Memory B cell (primary cell): ENCODE data around the gene RABEP1.

Source experiments
- ATAC-seq: fragments of 150-1000 bp; cut with Tn5 transposase; 2 replicates; pipeline ENCODE4 v1.10.0; 2021; ENCODE audit warnings: low read depth, mild to moderate bottlenecking, moderate library complexity
- DNase-seq, 2 donors: peaks; one replicate each; pipeline ENCODE4 v3.0.0; 2022; ENCODE audit warnings: low spot score in 2 of 2
- H3K27ac Mint-ChIP-seq: one replicate; pipeline ENCODE4 v1.8.0; 2022; ENCODE audit warnings: mild to moderate bottlenecking, moderate library complexity, mixed read lengths
- H3K27me3 Mint-ChIP-seq: one replicate; pipeline ENCODE4 v1.8.0; 2022; ENCODE audit warnings: mixed read lengths
- H3K36me3 Mint-ChIP-seq: one replicate; pipeline ENCODE4 v1.8.0; 2022; ENCODE audit warnings: mild to moderate bottlenecking, mixed read lengths
- H3K4me1 Mint-ChIP-seq: one replicate; pipeline ENCODE4 v1.8.0; 2022; ENCODE audit warnings: mixed read lengths
- H3K4me3 Mint-ChIP-seq: one replicate; pipeline ENCODE4 v1.8.0; 2022; ENCODE audit warnings: mild to moderate bottlenecking, moderate library complexity, mixed read lengths
- H3K9me3 Mint-ChIP-seq: one replicate; pipeline ENCODE4 v1.8.0; 2022; ENCODE audit warnings: mixed read lengths

The RABEP1 gene

DNA sequence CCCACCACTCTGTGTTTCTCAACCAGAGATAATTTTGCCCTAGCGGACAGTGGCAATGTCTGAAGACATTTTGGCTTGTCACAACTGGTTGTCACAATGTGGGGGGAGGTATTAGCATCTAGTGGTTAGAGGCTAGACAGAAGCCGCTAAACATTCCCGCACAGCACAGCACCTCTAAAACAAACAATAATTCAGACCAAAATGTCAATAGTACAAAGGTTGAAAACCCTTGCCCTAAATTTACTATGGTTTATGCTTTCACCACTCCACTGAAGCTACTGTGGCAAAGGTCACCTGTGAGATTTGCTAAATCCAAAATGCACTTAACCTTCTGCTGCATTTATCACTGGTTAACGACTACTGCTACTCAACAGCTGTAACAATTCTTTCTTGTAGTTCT is 123.3 kb downstream of the RABEP1 start:
- Mint-ChIP-seq H3K4me3 (no peak overlapping the region), H3K9me3 (no peaks in the 10 kb centered on the region), H3K4me1 (peaks cover 6% of the 10 kb centered on the region), H3K36me3 (peaks cover 20% of the 10 kb centered on the region), H3K27me3 (no peaks in the 10 kb centered on the region), H3K27ac (no peak overlapping the region)
- DNase-seq (no peak), ATAC-seq (no peak)

GRCh38 chr17:5408186-5408585 is 126.1 kb downstream of the RABEP1 start:
- H3K9me3 Mint-ChIP-seq, result no peaks in the 10 kb centered on the region
- peaks cover 23% of the 10 kb centered on the region for H3K4me1 Mint-ChIP-seq
- H3K36me3 Mint-ChIP-seq, result peaks cover 36% of the 10 kb centered on the region
- no peaks in the 10 kb centered on the region for H3K27me3 Mint-ChIP-seq
- ATAC-seq, result no peak
- DNase-seq, result no peak
- no peak overlapping the region for H3K4me3 Mint-ChIP-seq
- no peak overlapping the region for H3K27ac Mint-ChIP-seq

GRCh38 chr17:5410594-5411272 is 128.6 kb downstream of the RABEP1 start:
- H3K27ac Mint-ChIP-seq, result peak overlapping the region; percentile 67
- H3K4me3 Mint-ChIP-seq, result no peak overlapping the region
- H3K27me3 Mint-ChIP-seq, result no peaks in the 10 kb centered on the region
- H3K9me3 Mint-ChIP-seq, result no peaks in the 10 kb centered on the region
- H3K4me1 Mint-ChIP-seq, result peaks cover 29% of the 10 kb centered on the region
- no peak for DNase-seq
- peaks cover 35% of the 10 kb centered on the region for H3K36me3 Mint-ChIP-seq
- no peak for ATAC-seq

DNA sequence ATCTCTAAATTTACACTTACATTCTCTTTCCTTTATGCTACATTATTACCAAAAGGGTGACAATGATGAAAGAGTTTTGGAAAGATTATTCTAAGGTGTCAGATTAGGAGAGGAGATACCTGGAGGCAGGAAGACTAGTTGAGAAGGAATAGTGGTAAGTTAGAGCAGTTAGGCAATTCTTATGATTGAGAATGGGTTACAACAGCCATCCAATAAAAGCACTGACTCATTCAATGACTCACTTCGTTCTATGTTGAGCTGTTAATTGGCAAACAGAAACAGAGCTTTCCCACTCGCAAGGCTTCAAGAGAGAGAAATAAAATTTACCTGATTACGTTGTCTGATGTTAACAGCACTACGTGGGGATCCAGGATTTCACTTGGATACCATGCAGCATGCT is 131.6 kb downstream of the RABEP1 start:
- DNase-seq (no peak), ATAC-seq (no peak)
- Mint-ChIP-seq H3K4me1 (peaks cover 32% of the 10 kb centered on the region), H3K27me3 (no peaks in the 10 kb centered on the region), H3K27ac (no peak overlapping the region), H3K36me3 (peaks cover 36% of the 10 kb centered on the region), H3K9me3 (no peaks in the 10 kb centered on the region), H3K4me3 (no peak overlapping the region)

DNA sequence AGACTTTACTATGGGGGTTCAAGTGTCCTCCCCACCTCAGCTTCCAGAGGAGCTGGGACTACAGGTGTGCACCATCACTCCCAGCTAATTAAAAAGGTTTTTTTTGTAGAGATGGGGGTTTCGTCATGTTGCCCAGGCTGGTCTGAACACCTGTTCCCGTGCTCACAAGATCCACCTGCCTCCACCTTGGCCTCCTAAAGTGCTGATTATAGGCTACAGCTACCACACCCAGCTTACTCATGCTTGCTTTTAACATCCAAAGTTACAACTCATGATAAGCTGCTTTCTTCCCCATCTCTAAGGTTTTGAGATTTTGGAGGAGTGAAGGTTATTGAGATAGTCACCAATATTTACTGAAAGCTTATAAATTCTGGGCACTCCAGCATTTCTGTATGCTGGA is 134.8 kb downstream of the RABEP1 start:
- Mint-ChIP-seq H3K27ac (peak overlapping the region; percentile 98), H3K4me1 (peaks cover 31% of the 10 kb centered on the region), H3K27me3 (no peaks in the 10 kb centered on the region), H3K36me3 (peaks cover 23% of the 10 kb centered on the region), H3K4me3 (peak overlapping the region; percentile 68), H3K9me3 (no peaks in the 10 kb centered on the region)
- no peak for DNase-seq
- no peak for ATAC-seq

DNA sequence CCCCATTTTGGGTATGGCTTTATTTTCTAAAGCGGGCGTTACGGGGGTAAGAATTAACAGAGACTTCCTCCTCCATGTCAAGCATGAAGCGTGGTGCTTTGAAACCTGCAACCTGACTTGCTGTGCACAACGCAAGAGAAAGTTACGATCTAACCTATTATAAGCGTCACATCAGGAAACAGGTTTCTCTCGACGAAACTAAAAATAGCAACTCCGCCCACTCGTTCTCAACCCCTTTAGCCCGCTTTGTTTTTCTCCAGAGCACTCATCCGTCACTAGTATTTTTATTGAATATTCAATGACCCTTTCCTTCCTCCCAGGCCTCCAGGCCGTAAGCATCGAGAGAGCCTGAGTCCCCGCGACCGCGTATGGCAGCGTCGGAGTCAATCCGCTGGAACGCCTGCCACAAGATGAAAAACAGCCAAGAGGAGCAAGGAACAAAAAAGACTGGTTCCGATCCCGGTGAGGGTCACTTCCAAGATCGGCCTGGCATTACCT is 136.8 kb downstream of the RABEP1 start:
- Mint-ChIP-seq H3K4me3 (peak overlapping the region; percentile 98), H3K36me3 (peaks cover 10% of the 10 kb centered on the region), H3K27ac (peak overlapping the region; percentile 98), H3K27me3 (no peaks in the 10 kb centered on the region), H3K4me1 (peaks cover 21% of the 10 kb centered on the region), H3K9me3 (no peaks in the 10 kb centered on the region)
- DNase-seq (peak in 1 of 2 donors; percentile 78), ATAC-seq (peak; percentile 62)

DNA sequence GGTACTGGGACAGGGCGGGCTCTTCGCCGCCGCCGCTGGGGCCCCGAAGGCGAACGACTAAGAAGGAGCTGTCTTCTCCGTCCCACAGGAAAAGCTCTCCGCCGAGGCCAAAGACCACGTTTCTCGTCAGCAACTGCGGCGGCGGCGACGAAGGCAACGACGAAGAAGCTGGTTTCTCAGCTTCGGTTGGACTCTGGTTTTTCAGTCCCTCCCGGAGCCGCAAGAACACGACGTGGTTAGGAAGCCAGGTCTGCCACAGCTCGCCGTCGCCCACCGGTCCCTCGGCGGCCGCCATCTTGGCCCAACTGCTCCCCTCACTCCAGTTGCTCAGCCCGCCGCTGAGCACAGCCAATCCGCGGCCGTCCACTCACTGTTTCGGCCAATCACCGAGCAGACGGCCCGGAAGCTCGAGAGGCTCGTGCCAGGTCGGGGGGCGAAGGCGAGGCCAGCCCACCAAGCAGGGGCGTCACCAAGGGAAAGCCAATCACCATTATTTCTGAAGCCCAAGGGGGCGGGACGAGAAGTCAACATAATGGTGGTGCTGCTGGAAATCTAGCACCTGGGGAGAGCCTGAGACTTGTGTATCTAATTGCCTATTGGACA is 137.4 kb downstream of the RABEP1 start, which contains the start of gene NUP88:
TSS of gene NUP88 (minus strand) at position 307 of the 603 bp plus-strand sequence. CDS start at position 295, 12 bp downstream.
- peak within 1 kb of the TSS; percentile 98 for H3K27ac Mint-ChIP-seq
- peaks cover 21% of the 10 kb centered on the region for H3K4me1 Mint-ChIP-seq
- no peaks in the 10 kb centered on the region for H3K9me3 Mint-ChIP-seq
- DNase-seq, result peak; percentile 88 to 94
- peak; percentile 79 for ATAC-seq
- peaks cover 10% of the 10 kb centered on the region for H3K36me3 Mint-ChIP-seq
- no peaks in the 10 kb centered on the region for H3K27me3 Mint-ChIP-seq
- peak within 1 kb of the TSS; percentile 98 for H3K4me3 Mint-ChIP-seq

- ATAC-seq (peak; percentile 61), DNase-seq (peak in 1 of 2 donors; percentile 78)
- no peaks in the 10 kb centered on the region for H3K27me3 Mint-ChIP-seq
- no peaks in the 10 kb centered on the region for H3K9me3 Mint-ChIP-seq
- H3K27ac Mint-ChIP-seq, result peak within 1 kb of the TSS; percentile 98
- H3K4me3 Mint-ChIP-seq, result peak within 1 kb of the TSS; percentile 98
- peaks cover 10% of the 10 kb centered on the region for H3K36me3 Mint-ChIP-seq
- peaks cover 21% of the 10 kb centered on the region for H3K4me1 Mint-ChIP-seq
These were observed 138.0 kb downstream of the RABEP1 start, which contains the start of gene RPAIN for GRCh38 chr17:5419959-5420653. TSS of gene RPAIN (plus strand) at chr17:5420182. CDS start at chr17:5420211, 29 bp downstream.

DNA sequence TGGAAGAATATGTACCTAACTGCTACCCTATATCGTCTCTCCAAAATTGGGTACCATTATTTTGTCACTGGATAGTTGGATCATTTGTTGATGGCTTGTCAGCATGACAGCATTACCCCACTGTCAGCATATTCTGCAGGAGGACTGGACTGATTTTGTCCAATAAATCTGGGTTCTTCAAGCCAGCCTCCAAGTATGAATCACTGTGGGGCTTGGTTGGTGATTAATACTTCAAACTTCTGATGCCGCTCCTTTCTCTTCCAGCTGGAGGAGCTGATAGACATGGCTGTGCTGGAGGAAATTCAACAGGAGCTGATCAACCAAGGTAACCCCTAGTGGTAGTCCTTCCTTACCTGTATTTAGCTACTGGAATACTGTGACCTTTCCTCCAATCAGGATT is 140.4 kb downstream of the RABEP1 start:
- Mint-ChIP-seq H3K4me3 (no peak overlapping the region), H3K27ac (peak overlapping the region; percentile 24), H3K4me1 (peaks cover 18% of the 10 kb centered on the region), H3K36me3 (peaks cover 14% of the 10 kb centered on the region), H3K9me3 (no peaks in the 10 kb centered on the region), H3K27me3 (no peaks in the 10 kb centered on the region)
- ATAC-seq, result no peak
- DNase-seq, result no peak

- no peaks in the 10 kb centered on the region for H3K9me3 Mint-ChIP-seq
- H3K4me1 Mint-ChIP-seq, result peaks cover 23% of the 10 kb centered on the region
- no peaks in the 10 kb centered on the region for H3K27me3 Mint-ChIP-seq
- H3K27ac Mint-ChIP-seq, result no peak overlapping the region
- DNase-seq (no peak), ATAC-seq (no peak)
- no peak overlapping the region for H3K4me3 Mint-ChIP-seq
- peaks cover 22% of the 10 kb centered on the region for H3K36me3 Mint-ChIP-seq
These were observed 142.8 kb downstream of the RABEP1 start for GRCh38 chr17:5424909-5425308.

- peaks cover 25% of the 10 kb centered on the region for H3K36me3 Mint-ChIP-seq
- H3K9me3 Mint-ChIP-seq, result no peaks in the 10 kb centered on the region
- H3K4me3 Mint-ChIP-seq, result no peak overlapping the region
- ATAC-seq (no peak), DNase-seq (no peak)
- peaks cover 20% of the 10 kb centered on the region for H3K4me1 Mint-ChIP-seq
- no peak overlapping the region for H3K27ac Mint-ChIP-seq
- H3K27me3 Mint-ChIP-seq, result no peaks in the 10 kb centered on the region
These were observed 143.7 kb downstream of the RABEP1 start for GRCh38 chr17:5425826-5426225.

- DNase-seq, result no peak
- H3K27me3 Mint-ChIP-seq, result no peaks in the 10 kb centered on the region
- H3K9me3 Mint-ChIP-seq, result no peaks in the 10 kb centered on the region
- H3K36me3 Mint-ChIP-seq, result peaks cover 30% of the 10 kb centered on the region
- H3K4me3 Mint-ChIP-seq, result no peak overlapping the region
- H3K27ac Mint-ChIP-seq, result peak overlapping the region; percentile 53
- ATAC-seq, result no peak
- peaks cover 11% of the 10 kb centered on the region for H3K4me1 Mint-ChIP-seq
These were observed 147.3 kb downstream of the RABEP1 start for GRCh38 chr17:5429191-5429887.

DNA sequence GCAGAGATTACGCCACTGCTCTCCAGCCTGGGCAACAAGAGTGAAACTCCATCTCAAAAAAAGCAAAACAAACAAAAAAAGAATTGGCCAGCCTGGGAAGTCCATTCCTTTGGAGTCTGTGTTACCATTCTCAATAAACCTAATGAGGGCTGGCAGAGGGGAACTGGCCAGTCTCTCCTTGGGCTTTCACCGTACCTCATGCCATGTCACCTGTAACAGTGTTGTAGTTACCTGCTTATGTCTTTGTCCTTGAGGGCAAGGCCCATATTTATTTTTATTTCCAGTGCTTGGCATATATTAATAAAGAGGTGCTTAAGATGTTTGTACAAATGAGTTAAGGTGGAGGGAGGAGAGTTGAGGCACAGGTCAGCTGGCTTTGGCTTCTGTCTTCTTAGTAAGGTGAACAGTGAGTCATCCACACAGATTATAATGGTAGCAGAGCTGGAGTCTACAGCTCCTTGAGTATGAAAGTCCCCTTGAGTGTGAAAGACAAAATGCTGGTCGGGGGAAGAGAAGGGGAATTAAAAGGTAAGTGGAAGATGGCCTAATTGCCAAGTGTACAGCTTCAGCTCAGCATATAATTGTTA is 148.4 kb downstream of the RABEP1 start:
- Mint-ChIP-seq H3K9me3 (no peaks in the 10 kb centered on the region), H3K4me3 (no peak overlapping the region), H3K4me1 (peaks cover 11% of the 10 kb centered on the region), H3K27me3 (no peaks in the 10 kb centered on the region), H3K36me3 (peaks cover 30% of the 10 kb centered on the region), H3K27ac (peak overlapping the region; percentile 73)
- DNase-seq, result no peak
- no peak for ATAC-seq
